HT-29 (cell line): ENCODE measurements around the gene RILP. TPM values are rescaled to one million over a fixed set of nuclear protein-coding genes. Genes with fewer than 3 reads are reported as not detected.
A peak's percentile ranks its signal among the peaks of the same experiment; 100 is the strongest.

Source experiments
- DNase-seq: peaks from one replicate; pipeline ENCODE4 v3.0.0-alpha.2; 2015; ENCODE audit warnings: low spot score
- small RNA-seq: library from RNA; depleted of rRNA; stranded (forward); fragments of <200 nt; gene quantifications from one replicate; pipeline ENCODE3, GENCODE V24; 2014
- total RNA-seq: library from RNA; depleted of rRNA; stranded (reverse); fragments of >200 nt; shearing (Covaris generic); gene quantifications from 2 replicates; pipeline ENCODE4 v1.2.3, GENCODE V29; 2014; rRNA removed

The RILP gene
- total RNA-seq, 1 experiment from 2014 or later = 13.3 TPM

GRCh38 chr17:1604831-1605528 is 44.7 kb downstream of the RILP start:
- no peak for DNase-seq

- no peak for DNase-seq
Observed at GRCh38 chr17:1601571-1601970, 48.1 kb downstream of the RILP start.

- DNase-seq = no peak
Observed at GRCh38 chr17:1598399-1599095, 51.1 kb downstream of the RILP start.

- peak; percentile 31 for DNase-seq
Observed at GRCh38 chr17:1597861-1598342, 51.8 kb downstream of the RILP start.

Small RNAs within 50 kb of the gene (small RNA-seq; reads per million reads assigned to genes)
- not detected for gene RN7SL105P

Other genes with a start within 250 kb of the RILP start
- gene YWHAE, start 249.6 kb downstream of the RILP start, total RNA-seq = 166 and 190 TPM in 2 replicates
- 28.8 and 28.9 TPM in 2 replicates for gene CRK, start 193.6 kb downstream of the RILP start, total RNA-seq
- 188 and 200 TPM in 2 replicates for gene MYO1C, start 157.2 kb downstream of the RILP start, total RNA-seq
- 51.5 and 75.5 TPM in 2 replicates for gene INPP5K, start 133.3 kb downstream of the RILP start, total RNA-seq
- 15.9 and 23.1 TPM in 2 replicates for gene PITPNA, start 87.1 kb downstream of the RILP start, total RNA-seq
- 22.4 and 34.0 TPM in 2 replicates for gene SLC43A2, start 21.0 kb downstream of the RILP start, total RNA-seq
- gene SCARF1, start 4.1 kb downstream of the RILP start, total RNA-seq = 0.89 and 1.3 TPM in 2 replicates
- 92.7 and 92.8 TPM in 2 replicates for gene PRPF8, start 35.0 kb upstream of the RILP start, total RNA-seq
- gene TLCD2, start 60.5 kb upstream of the RILP start, total RNA-seq = 0.56 and 0.97 TPM in 2 replicates
- 35.8 and 39.2 TPM in 2 replicates for gene WDR81, start 74.8 kb upstream of the RILP start, total RNA-seq
- gene SERPINF2, start 93.0 kb upstream of the RILP start, total RNA-seq = 9.8 and 10.9 TPM in 2 replicates
- gene SERPINF1, start 112.2 kb upstream of the RILP start, total RNA-seq = 1.1 and 5.0 TPM in 2 replicates
- 5.9 and 7.5 TPM in 2 replicates for gene SMYD4, start 180.0 kb upstream of the RILP start, total RNA-seq
- 32.4 and 52.5 TPM in 2 replicates for gene RPA1, start 180.1 kb upstream of the RILP start, total RNA-seq